RPMI8226 (cell line): ENCODE results near the gene SRGAP3.

Experiments
- DNase-seq: peaks from one replicate; pipeline ENCODE4 v3.0.0-alpha.2; 2015

Gene SRGAP3

GRCh38 chr3:9075762-9076161 lies 173.7 kb downstream of the SRGAP3 start:
- no peak for DNase-seq

DNA sequence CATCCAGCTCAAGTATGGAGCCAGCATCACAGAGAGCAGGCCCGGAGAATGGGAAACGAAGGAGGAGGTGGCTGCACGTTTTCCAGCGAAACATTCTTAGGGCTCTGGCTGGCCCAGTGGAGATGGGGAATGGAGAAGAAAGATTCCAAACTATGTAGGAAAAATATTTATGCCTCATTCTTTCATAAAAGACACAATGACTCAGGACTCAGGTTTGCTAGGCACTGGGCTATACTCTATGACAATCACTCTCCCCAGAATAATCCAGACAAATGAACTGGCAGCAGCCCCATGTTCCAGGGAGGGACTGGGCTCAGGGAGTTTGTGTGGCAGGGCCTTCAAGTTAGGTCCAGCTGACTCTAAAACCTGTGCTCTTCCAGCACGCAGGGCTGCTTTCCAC lies 175.4 kb downstream of the SRGAP3 start:
- DNase-seq, result no peak

DNA sequence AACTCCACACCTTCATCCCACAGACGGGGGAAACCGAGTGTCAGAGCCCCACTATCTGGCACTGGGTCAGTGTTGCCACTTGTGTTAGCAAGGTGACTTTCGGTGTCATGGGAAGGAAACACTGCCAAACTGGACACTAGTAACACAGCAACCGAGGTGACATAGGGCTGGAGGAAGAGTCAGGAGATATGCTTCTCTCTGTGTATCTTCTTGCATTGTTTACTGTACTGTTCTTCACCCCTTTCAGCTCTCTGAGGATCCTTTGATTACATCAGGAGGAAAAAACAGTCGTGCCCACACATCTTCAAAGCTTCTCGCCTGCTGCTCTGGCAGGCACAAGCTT lies 176.8 kb downstream of the SRGAP3 start:
- no peak for DNase-seq

DNA sequence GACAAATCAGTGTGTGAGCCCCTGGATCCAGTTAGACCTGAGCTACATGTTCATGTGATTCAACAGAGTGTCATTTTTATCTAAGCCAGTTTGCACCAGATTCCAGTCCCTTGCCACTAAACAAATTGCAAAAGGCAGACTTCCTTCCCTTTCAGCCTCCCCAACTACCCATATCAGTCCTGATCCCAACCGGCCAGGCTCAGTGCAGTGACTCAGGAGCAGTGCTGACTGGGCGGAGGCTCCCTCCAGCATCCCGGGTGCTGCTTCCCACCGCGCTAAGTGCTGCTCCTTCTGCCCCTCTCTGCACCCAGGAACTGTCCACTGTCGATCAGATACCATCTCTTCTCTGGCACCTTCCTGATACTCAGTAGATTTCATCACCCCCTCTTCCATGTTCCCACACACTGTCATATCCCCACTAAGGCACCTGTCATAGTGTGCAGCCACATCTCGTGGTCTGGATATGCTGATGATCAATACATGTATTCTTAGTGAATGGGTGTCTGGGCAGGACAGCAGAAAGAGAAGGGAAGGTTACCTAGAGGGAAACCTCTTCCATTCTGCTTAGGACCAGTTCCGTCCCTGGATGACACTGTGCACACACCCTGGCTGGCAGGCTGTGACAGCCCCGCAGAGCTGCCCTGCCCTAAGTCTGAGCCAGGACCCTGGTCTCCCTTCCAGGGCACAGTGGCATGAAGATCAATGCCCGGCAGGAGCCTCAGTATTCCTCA lies 177.3 kb downstream of the SRGAP3 start:
- no peak for DNase-seq

DNA sequence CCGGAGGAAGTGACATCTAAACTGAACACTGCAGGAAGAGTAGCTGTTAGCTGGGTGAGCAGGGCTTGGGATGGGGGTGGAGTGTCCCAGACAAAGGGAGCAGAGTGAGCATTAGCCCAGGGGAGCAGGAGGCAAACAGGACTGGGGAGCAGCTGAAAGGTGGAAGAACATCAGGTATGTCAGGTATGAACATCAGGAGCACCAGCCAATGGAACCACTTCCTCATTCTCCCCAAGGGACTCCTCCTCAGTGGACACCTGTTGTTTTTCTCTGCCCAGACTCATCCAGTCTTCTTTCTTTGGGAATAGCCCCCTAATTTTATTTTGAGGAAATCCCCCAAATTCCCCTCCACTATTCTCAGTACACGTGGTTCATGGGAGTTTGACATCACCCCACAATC lies 178.5 kb downstream of the SRGAP3 start:
- DNase-seq, result no peak

GRCh38 chr3:9069971-9070370 lies 179.5 kb downstream of the SRGAP3 start:
- no peak for DNase-seq

- DNase-seq, result no peak
These were observed 181.4 kb downstream of the SRGAP3 start for GRCh38 chr3:9068051-9068450.

- DNase-seq, result peak; percentile 52
These were observed 182.0 kb downstream of the SRGAP3 start for GRCh38 chr3:9067352-9067975.

- DNase-seq, result no peak
These were observed 182.7 kb downstream of the SRGAP3 start for GRCh38 chr3:9066775-9067174.

DNA sequence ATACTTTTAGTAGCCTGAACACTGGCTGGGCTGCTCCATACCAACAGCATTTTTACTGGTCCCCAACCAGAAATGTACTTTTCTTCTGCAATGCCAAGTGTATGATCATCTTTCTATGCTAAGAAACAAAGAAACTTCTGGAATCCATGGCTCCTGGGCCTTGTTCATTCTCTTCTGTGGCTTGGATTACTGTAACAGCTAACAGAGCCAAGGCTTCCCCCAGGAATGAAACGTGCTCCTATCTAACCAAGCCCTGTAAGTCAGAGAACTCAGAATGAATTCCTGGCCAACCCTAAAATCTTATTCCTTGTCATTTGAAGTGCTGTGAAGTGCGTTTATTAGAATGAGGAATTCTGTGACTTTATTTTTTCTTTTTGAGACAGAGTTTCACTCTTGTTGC lies 183.3 kb downstream of the SRGAP3 start:
- DNase-seq, result no peak

DNA sequence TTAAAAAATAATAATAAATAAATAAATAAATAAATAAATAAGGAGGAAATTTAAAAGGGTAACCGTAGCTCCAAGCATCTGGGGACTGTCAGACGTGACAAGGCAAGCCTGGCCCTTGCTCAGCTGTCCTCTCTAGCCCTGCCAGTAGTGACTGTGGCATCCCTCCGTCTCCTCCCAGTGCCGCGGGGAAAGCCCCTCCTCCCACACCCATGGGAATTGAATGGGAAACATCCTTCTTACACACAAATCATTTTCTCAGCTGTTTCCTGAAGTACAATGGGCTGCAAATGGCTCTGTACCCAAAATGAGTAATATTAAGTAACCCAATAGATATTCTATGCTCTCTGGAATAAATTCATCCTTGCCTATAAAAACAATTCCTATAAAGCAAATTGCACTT lies 184.6 kb downstream of the SRGAP3 start:
- no peak for DNase-seq

DNA sequence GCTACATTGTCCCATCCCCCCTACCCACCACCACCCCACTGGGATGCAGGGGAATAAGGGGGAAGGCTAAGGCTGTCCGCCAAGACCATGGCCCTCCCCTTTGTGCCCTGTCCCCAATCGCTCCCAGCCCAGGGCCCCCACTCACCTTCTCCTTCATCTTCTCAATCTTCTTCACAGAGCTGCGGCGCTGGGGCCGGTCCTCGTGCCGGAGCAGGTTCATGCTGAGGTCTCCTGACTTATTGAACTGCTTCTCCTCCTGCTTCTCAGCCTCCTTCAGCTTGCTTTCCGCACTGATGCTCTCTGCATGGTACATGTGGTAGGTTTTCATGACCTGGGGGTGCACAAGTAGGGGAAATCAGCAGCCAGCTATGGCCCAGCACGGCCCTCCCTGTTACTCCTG lies 185.2 kb downstream of the SRGAP3 start:
- no peak for DNase-seq

GRCh38 chr3:9062570-9062969 lies 186.9 kb downstream of the SRGAP3 start:
- DNase-seq, result no peak

- DNase-seq, result no peak
These were observed 187.8 kb downstream of the SRGAP3 start for GRCh38 chr3:9061634-9062033.

DNA sequence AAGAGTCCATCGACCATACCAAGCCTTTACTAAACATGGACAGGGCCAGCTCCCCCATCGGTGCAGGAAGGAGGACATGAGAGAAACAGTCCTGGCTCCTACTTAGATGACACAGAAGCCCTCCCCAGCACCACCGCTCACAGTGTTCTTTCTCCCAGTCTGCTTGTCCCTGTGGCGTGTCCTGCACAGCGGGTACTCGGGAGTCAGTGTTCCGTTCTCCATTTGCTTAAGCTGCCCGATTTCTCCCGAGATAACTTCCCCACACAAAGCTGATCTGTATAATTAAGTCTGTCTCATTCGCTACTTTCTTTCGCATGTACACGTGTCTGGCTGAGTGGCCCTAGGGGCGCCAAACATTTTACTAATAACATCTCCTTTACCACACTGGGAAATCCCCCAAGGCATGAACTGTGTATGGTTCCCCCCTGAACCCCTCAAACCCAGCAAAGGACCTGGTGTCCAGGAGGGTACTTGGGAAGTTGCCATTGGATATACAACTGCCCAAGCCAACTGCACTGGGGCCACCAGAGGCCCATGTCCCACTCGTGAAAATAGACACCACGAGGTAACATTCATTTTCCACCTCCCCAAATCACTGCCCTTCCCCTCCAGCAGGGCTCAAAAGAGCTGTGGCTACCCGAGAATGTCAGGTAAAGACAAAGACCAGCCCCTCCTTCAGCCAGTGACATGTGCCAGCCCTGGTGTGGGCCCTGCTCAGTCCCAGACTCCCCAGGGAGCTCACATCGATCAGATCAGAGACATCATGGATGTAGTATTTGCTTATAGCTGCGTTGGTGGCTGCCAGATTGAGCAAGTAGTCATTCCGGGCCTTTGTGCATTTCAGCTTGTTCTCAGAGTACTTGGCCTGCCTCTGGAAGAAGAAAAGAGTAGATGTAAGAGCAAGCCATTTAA lies 189.7 kb downstream of the SRGAP3 start:
- DNase-seq, result no peak

GRCh38 chr3:9056581-9056980 lies 192.9 kb downstream of the SRGAP3 start:
- DNase-seq, result no peak

DNA sequence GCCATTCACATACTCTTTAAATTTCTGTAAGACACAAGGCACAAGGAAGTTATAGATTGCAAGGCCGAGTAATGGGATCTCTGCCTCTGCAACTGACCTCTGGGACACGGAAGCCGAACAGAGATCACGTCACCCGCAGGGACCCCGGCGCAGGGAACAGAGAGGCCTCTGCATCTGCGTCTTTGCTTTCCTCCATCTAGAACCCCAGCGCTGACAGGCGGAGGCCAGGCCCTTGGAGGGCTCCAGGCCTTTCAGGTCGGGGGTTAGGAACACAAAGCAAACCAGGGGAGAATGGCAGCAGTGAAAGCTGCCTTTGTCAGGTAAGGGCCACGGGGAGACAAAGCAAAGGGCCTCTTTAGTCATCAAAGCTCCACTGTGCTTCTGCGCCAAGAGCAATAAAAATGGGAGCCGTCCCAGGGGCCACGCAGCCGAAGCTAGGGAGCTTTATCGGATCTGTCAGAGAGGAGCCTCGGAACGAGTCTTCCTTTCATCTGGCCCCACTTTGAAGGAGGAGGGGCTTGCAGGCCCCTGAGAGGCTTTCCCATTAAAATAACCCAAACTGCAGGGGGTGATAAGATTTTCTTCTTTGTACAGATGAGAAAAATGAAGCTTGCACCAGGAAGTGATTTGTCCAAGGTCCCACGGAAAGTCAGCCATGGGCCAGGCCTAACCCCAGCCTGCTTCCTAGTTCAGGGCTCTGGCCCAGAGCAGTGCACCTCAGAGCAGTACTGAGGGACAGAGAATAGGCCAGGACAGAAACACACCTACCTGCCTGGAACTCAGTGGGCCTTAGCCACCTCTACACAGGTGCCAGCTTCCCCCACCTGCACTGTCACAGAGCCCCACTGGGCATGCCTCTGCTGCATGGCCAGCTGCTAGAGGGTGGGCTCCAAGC lies 201.7 kb downstream of the SRGAP3 start:
- no peak for DNase-seq

DNA sequence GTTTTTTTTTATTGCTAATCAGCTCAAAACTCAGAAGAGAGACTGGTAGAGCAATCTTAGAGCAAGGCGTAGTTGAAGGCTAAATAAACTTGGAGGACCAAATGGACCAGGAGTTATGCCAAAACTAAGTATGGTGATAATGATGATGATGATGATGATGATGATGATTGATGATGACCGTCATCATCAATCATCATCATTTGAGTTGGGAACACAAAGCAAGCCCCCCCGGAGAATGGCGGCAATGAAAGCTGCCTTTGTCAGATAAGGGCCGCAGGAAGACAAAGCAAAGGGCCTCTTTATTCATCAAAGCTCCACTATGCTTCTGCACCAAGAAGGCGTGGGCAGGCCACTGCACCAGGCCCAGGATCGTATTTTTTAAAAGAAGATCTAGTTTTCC lies 204.1 kb downstream of the SRGAP3 start:
- DNase-seq, result no peak

DNA sequence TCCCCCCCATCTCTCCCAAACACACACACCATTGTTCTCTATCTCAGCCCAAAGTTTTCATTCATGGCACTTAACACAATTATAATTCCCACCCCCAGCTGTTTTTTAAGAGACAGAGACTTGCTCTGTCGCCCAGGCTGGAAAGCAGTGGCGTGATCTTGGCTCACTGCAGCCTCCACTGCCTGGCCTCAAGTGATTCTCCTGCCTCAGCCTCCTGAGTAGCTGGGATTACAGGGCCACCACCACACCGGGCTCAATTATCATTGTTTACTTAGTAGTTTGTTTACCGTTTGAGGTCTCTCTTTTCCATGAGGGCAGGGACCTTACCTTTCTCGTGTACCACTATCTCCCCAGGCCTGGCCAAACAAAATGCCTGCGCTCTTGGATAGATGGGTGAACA lies 206.4 kb downstream of the SRGAP3 start:
- no peak for DNase-seq

GRCh38 chr3:9041626-9042025 lies 207.8 kb downstream of the SRGAP3 start:
- no peak for DNase-seq

GRCh38 chr3:9040996-9041395 lies 208.4 kb downstream of the SRGAP3 start:
- DNase-seq, result no peak

- DNase-seq, result no peak
These were observed 212.2 kb downstream of the SRGAP3 start for GRCh38 chr3:9037144-9037711.
